ENCODE results near the gene CUEDC2. TPM values are rescaled to one million over a fixed set of nuclear protein-coding genes. Genes with fewer than 3 reads are reported as not detected.

Gene CUEDC2
- polyA plus RNA-seq, 1 donor from 2014 or later = 169 TPM

DNA sequence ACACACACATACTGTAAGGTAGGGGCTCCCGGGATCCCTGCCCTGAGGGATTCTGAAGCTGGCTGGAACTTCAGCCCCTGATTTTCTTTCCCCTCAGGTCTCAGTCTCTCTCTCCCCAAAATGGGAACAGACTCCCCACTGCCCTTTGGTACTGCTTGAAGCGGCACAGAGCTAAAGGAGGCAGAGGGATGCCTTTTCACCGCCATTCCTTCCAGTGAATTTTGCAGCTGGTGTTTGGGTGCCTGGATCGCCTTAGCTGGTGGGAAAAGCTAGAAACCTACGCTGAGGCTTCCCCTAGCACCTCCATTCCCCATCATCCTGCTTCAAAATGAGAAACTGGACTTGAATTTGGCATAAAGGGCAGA is 2.7 kb upstream of the CUEDC2 start:
- H3K9ac ChIP-seq (ENCODE audit: low read length) = no peak overlapping the region
- no peak overlapping the region for H2AFZ ChIP-seq (ENCODE audit: low read depth, low read length)

DNA sequence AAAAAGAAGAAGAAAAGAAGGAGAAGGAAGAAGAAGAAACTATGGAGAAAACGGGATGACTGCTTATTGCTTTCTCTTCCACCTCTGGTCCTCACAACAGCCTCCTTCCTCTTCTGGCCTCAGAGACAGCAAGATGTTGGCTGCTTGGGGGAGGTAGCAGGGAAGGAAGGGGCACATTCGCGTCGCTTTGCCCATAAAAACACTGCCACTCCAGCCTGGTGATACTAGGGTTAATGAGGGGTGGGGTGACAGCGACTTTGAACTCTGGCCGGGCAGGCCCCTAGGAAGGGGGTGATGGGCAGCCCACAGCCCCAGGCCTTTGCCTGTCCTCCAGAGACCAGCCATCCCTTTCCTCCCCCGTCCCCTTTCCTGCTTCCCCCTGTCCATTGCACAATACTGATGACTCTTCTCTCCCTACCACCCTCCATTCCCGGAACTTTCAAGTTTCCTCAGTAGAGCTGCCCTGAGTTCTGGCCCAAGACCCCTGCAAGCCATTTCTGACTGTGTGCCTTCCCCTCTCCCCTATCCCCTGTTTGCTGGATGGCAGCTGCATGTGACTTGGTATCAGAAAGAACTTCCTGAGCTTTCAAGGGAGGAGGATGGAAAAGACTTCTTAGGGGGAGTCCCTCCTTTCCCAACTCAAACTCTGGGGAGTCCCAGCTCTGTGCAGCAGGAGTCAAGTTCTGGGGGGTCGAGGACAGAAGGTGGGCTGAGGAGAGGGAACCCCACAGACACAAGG is 2.2 kb upstream of the CUEDC2 start:
- Histone ChIP-seq H2AFZ (ENCODE audit: low read depth, low read length) (no peak overlapping the region), H3K9me2 (ENCODE audit: insufficient read depth, low read length) (no peaks in the 10 kb centered on the region), H3K4me2 (ENCODE audit: low read length) (no peak overlapping the region), H3K27ac (ENCODE audit: low read length) (no peak overlapping the region), H3K9ac (ENCODE audit: low read length) (no peak overlapping the region), H3K79me2 (replicated peaks; ENCODE audit: insufficient read depth, low read length) (peaks cover 10% of the 10 kb centered on the region), H4K20me1 (ENCODE audit: insufficient read depth) (no peaks in the 10 kb centered on the region), H3K27me3 (ENCODE audit: insufficient read depth, low read depth, low read length) (peaks cover 10% of the 10 kb centered on the region), H3K9me3 (ENCODE audit: low read length) (no peaks in the 10 kb centered on the region), H3K4me3 (ENCODE audit: low read length) (no peak overlapping the region), H3K36me3 (ENCODE audit: insufficient read depth, low read length) (no peaks in the 10 kb centered on the region), H3F3A (ENCODE audit: insufficient read depth, low read length, poor library complexity, severe bottlenecking) (no peaks in the 10 kb centered on the region)
- TF ChIP-seq EP300 (conservative IDR thresholded peaks at IDR 0.05; ENCODE audit: poor library complexity, severe bottlenecking) = no peak
- TF ChIP-seq, protein P1, sequence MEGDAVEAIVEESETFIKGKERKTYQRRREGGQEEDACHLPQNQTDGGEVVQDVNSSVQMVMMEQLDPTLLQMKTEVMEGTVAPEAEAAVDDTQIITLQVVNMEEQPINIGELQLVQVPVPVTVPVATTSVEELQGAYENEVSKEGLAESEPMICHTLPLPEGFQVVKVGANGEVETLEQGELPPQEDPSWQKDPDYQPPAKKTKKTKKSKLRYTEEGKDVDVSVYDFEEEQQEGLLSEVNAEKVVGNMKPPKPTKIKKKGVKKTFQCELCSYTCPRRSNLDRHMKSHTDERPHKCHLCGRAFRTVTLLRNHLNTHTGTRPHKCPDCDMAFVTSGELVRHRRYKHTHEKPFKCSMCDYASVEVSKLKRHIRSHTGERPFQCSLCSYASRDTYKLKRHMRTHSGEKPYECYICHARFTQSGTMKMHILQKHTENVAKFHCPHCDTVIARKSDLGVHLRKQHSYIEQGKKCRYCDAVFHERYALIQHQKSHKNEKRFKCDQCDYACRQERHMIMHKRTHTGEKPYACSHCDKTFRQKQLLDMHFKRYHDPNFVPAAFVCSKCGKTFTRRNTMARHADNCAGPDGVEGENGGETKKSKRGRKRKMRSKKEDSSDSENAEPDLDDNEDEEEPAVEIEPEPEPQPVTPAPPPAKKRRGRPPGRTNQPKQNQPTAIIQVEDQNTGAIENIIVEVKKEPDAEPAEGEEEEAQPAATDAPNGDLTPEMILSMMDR (IDR thresholded peaks at IDR 0.05; ENCODE audit: poor library complexity, severe bottlenecking) = no peak
- TF ChIP-seq REST (IDR thresholded peaks at IDR 0.05; ENCODE audit: borderline replicate concordance) = no peak
- no peak for TF ChIP-seq POLR2AphosphoS5 (IDR thresholded peaks at IDR 0.05)
- no peak for TF ChIP-seq EZH2 (IDR thresholded peaks at IDR 0.05; ENCODE audit: borderline replicate concordance, insufficient read depth, low read length, poor library complexity, severe bottlenecking)
- no peak for TF ChIP-seq TAF1 (IDR thresholded peaks at IDR 0.05; ENCODE audit: low read depth)
- TF ChIP-seq RAD21 (conservative IDR thresholded peaks at IDR 0.05) = no peak

More for the DNA sequence above, 2.7 kb upstream of the CUEDC2 start:
- Histone ChIP-seq H3K4me2 (ENCODE audit: low read length) (no peak overlapping the region), H3K27ac (ENCODE audit: low read length) (no peak overlapping the region), H3K9me2 (ENCODE audit: insufficient read depth, low read length) (no peaks in the 10 kb centered on the region), H3K9me3 (ENCODE audit: low read length) (no peaks in the 10 kb centered on the region), H4K20me1 (ENCODE audit: insufficient read depth) (no peaks in the 10 kb centered on the region), H3K36me3 (ENCODE audit: insufficient read depth, low read length) (no peaks in the 10 kb centered on the region), H3K79me2 (replicated peaks; ENCODE audit: insufficient read depth, low read length) (peaks cover 10% of the 10 kb centered on the region), H3K4me3 (ENCODE audit: low read length) (no peak overlapping the region), H3K27me3 (ENCODE audit: insufficient read depth, low read depth, low read length) (peaks cover 10% of the 10 kb centered on the region), H3F3A (ENCODE audit: insufficient read depth, low read length, poor library complexity, severe bottlenecking) (no peaks in the 10 kb centered on the region)
- TF ChIP-seq POLR2AphosphoS5 (IDR thresholded peaks at IDR 0.05) (no peak), RAD21 (conservative IDR thresholded peaks at IDR 0.05) (no peak), EP300 (conservative IDR thresholded peaks at IDR 0.05; ENCODE audit: poor library complexity, severe bottlenecking) (no peak), EZH2 (IDR thresholded peaks at IDR 0.05; ENCODE audit: borderline replicate concordance, insufficient read depth, low read length, poor library complexity, severe bottlenecking) (no peak), TAF1 (IDR thresholded peaks at IDR 0.05; ENCODE audit: low read depth) (no peak), REST (IDR thresholded peaks at IDR 0.05; ENCODE audit: borderline replicate concordance) (no peak), SMC3 (conservative IDR thresholded peaks at IDR 0.05; ENCODE audit: poor library complexity) (no peak)
- TF ChIP-seq, protein P1 (IDR thresholded peaks at IDR 0.05; ENCODE audit: poor library complexity, severe bottlenecking) = no peak

Data from neural cell (in vitro differentiated cells).